Anterior cingulate cortex (tissue), 58 donors: ENCODE measurements around the gene RCBTB2.

ENCODE experiments used
- DNase-seq, 58 donors: peaks; one replicate each; lab custom pipeline; 2025; lab: John Stamatoyannopoulos, UW

Gene RCBTB2

DNA sequence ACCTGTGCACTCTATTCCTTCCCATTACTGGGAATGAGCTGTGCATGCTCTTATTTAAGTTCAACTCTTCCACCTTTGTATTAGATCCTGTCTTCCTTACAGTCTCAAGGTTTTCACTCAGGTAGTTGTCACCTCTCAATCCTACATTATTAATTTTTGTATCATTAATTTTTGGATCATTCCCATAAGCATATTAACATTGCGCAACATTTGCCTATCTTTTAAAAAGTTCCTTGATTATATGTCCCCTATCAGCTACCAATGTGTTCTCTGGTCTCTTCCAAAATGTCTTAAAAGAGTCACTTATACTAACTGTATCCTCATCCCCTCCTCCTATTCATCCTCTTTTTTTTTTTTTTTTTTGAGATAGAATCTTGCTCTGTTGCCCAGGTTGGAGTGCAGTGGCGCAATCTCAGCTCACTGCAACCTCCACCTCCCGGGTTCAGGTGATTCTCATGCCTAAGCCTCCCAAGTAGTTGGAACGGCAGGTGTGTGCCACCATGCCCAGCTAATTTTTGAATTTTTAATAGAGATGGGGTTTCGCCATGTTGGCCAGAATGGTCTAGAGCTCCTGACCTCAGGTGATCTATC lies 2.1 kb upstream of the RCBTB2 start:
- DNase-seq = no peak

- DNase-seq = no peak
Measured at GRCh38 chr13:48533961-48534600, 1.2 kb upstream of the RCBTB2 start.

DNA sequence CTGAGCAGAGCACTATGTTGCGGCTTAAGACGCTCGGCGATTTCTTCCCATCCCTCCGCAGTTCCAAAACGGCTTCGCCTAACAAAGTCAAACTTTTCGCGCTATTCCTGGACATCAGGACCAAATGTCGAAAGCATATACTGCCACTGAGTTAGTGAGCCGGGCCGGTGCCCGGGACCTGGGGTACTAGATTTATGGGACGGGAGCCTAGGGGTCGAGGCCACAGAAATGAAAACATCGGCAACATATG lies 699 bp downstream of the RCBTB2 start:
- DNase-seq = peak in 11 of 58 donors; percentile 44 to 85 (median 69)

DNA sequence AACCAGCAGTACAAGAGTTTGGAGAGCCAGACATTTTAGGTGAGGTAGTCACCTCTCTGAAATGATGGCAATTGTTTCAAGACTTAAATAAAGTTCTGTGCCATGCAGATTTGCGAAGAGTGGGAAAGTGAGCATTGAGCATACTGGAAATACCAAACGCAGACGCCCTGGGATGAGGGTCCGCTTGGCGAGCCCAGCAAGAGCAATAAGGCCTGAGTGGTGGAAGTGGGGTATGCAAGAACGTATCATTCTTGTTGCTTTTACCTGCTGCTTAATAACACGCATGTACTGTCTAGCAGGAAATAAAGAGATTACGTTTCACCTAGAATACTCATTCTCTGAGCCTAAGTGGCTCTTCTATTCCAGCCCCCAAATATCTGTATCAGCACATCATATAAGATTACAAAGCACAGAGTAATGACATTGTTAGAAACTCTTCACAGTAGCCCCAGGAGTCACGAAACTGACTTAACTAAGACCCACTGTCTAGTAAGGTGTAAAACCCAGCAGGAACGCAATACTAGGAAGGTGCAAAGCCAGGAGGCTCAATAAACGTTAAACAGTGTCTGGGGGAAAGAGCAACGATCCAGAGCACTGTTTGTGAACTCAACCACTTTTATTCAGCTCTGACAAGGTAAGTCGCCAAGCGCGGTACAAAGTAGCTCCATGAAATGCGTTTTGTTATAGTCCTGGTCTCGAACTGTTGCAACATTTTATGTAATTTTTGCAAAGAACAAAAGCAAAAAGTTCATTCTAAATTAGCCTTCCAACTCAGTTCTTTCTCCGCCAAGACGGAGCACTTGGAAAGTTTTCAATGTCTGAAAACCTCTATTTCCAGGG lies 1.2 kb downstream of the RCBTB2 start:
- DNase-seq = peak in 5 of 58 donors; percentile 17 to 58 (median 41)

GRCh38 chr13:48530833-48531232 lies 2.0 kb downstream of the RCBTB2 start:
- no peak for DNase-seq

GRCh38 chr13:48528720-48529119 lies 4.2 kb downstream of the RCBTB2 start:
- DNase-seq = no peak

GRCh38 chr13:48527955-48528354 lies 4.9 kb downstream of the RCBTB2 start:
- no peak for DNase-seq

DNA sequence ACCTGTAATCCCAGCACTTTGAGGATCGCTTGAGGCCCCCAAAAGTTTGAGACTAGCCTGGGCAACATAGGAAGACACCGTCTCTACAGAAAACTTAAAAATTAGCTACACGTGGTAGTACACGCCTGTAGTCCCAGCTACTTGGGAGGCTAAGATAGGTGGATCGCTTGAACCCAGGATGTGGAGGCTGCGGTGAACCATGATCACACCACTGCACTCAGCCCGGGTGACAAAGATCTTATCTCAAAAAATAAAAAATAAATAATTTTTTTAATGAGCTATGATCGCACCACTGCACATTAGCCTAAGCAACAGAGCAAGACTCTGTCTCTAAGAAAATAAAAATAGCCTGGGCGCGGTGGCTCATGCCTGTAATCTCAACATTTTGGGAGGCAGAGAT lies 6.6 kb downstream of the RCBTB2 start:
- no peak for DNase-seq

DNA sequence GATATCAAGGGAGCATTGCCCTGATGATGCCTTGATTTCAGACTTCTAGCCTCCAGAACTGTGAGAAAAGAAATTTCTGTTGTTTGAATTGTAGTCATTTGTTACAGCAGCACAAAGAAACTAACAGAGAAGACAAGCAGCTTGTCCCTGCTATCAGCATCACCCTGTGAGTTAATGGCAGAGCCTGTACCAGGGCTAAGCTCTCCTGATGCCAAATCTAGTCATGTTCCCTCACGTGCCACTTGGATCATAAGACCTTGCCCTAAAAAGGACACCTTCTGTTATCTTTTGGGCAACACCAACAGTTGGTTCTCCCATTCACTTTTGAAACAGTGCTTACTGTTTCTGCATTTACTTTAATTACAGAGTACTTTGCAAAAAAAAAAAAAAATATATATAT lies 14.8 kb downstream of the RCBTB2 start:
- no peak for DNase-seq

DNA sequence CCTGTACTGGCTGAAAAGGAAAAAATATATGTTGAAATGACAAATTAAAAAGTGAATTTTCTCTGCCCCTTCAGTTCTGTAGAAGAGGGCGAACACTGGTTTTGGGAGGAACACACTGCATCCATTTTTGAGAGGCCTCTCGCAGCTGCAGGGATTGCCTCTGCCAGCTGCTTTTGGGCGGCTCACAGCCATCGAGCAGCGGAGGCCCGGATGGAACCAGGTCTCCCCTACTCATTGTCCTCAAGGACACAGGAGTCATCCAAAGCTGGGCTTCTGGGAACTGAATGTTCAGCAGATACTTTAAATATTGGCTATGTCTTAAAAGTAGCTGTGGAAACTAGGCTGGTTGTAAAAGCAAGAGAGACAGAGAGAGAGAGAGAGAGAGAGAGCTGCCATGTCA lies 17.1 kb downstream of the RCBTB2 start:
- peak in 6 of 58 donors; percentile 14 to 29 (median 19) for DNase-seq

- DNase-seq = no peak
Measured at GRCh38 chr13:48514793-48515192, 18.1 kb downstream of the RCBTB2 start.

- peak in 2 of 58 donors; percentile 17 to 20 for DNase-seq
Measured at GRCh38 chr13:48511621-48512230, 21.2 kb downstream of the RCBTB2 start.

- no peak for DNase-seq
Measured at GRCh38 chr13:48510698-48511097, 22.2 kb downstream of the RCBTB2 start.

GRCh38 chr13:48508011-48508410 lies 24.9 kb downstream of the RCBTB2 start:
- no peak for DNase-seq

GRCh38 chr13:48507021-48507420 lies 25.9 kb downstream of the RCBTB2 start:
- no peak for DNase-seq

- no peak for DNase-seq
Measured at GRCh38 chr13:48506092-48506701, 26.7 kb downstream of the RCBTB2 start.

DNA sequence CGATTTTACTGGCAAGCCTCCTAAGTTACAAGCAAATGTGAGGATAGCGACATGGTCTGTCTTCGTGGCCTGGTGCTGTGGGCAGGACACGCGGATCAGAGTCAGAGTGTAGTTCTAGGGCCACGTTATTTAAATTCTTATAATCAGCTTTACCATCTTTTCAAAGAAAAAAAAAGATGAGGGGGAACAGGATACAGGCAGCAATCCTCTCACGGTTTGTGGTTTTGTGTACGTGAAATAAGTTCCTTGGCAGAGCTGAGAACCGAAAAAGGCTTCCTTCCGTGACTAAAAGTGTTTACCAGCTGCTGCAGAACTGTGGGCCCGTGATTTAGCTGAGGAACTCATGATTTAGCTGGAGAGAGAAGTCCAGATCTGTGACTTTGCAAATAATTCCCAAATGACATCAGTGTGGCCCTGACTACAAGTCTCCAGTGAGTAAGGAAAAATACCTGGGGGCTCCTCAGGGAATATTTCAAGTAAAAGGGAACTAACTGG lies 27.2 kb downstream of the RCBTB2 start:
- peak in 20 of 58 donors; percentile 15 to 81 (median 37) for DNase-seq

DNA sequence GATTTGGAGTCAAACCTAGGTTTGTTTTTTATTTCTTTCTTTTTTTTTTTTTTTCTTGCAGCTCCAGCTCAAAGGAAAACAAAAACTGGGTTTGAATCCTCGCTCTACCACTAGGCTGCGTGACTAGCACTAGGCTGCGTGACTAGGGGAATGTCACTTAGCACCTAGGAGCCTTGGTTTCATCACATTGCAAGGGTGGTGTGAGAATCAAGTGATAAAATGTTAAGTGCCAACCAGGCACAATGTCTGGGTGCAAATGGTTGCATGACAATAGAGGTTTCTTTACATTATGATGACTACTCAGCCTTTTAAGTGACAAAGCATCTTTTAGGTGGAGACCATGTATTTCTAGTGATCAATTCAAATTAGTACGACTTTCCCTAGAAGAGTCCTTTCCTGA lies 27.9 kb downstream of the RCBTB2 start:
- DNase-seq = no peak

DNA sequence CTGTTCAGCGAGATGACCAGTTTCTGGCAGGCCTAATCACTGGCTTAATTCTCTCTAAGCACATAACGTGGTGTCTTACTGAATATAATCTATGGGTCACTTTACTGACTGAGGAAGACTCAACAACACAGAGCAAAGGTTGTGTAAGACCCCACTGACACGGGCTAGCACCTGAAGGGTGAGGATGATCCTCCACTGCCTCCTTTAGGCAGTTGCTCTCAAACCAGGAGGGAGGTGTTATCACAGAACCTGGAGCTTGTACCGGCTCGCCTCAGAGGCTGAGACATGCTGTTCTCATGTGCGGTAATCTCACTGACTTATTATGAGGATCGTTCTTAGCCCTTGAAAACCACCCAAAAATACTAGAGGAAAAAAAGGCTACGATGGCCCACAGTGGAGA lies 28.3 kb downstream of the RCBTB2 start:
- DNase-seq = no peak

DNA sequence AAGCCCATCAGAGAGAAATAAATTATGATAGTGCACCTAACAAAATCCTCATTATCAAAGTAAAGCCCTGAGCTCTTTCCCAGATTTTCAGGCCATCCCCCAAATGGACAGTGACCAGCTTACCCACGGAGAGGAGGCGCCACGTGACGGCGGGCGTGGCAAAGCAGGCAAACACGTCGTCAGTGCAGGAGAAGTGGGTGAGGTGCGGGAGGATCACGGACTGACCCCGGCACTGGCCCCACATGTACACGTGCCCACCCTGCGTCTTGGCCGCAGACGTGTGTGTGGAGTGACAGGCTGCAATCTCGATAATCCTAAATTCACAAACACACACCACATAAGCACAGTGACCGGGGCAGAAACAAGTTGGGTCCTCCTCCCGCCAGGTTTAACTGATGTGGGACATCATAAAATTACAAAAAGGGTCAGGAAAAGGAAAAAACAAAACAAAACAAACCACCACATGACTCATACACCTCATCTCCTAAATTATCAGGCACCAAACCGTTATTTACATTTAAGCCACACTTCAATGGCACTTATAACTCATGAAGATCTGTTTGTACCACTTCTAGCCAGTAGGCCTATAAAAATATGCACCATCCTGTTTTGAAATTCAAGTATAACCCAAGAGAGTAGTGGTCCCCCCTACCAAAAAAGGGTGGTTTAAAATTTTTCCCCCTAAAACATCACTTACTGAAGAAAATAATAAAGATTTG lies 30.1 kb downstream of the RCBTB2 start:
- no peak for DNase-seq
